HG02840 (cell line): ENCODE data around the gene MICOS13.
A peak's percentile ranks its signal among the peaks of the same experiment; 100 is the strongest.
"Not testable (repeated sequence)": the region's sequence is repeated elsewhere in the genome, so short reads cannot be mapped to it uniquely, and the experiment has no call there.

Experiments
- ATAC-seq: cut with Tn5 transposase; IDR thresholded peaks from one replicate; pipeline ENCODE4 v1.9.1; 2021; ENCODE audit warnings: mild to moderate bottlenecking, moderate library complexity, moderate number of reproducible peaks; ENCODE audit not compliant: unreplicated experiment, low FRiP score

Gene MICOS13

DNA sequence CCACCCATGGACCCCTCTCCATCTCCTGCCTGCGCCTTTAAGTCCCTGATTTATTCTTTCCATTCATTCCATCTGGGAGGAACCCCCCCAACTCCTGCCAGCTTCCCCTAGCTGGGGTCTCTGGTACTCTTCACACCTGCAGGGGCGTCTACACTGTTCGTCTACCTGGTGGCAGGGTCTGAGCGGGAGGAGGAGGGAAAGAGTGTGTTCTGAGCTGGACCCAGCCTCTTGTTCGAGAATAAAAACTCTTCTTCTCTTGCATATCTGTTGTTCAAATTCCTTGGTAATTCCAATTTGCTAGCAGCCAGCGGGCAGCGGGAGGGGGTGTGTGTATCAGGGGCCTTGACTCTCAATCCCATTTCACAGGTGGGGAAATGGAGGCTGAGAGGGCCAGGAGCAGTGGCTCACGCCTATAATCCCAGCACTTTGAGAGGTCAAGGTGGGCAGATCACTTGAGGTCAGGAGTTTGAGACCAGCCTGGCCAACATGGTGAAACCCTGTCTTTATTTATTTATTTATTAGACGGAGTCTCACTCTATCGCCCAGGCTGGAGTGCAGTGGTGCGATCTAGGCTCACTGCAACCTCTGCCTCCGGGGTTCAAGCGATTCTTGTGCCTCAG is 8.1 kb upstream of the MICOS13 start:
- ATAC-seq, result not testable (repeated sequence)

- ATAC-seq, result no peak
Observed at GRCh38 chr19:5687360-5688198, 7.3 kb upstream of the MICOS13 start.

DNA sequence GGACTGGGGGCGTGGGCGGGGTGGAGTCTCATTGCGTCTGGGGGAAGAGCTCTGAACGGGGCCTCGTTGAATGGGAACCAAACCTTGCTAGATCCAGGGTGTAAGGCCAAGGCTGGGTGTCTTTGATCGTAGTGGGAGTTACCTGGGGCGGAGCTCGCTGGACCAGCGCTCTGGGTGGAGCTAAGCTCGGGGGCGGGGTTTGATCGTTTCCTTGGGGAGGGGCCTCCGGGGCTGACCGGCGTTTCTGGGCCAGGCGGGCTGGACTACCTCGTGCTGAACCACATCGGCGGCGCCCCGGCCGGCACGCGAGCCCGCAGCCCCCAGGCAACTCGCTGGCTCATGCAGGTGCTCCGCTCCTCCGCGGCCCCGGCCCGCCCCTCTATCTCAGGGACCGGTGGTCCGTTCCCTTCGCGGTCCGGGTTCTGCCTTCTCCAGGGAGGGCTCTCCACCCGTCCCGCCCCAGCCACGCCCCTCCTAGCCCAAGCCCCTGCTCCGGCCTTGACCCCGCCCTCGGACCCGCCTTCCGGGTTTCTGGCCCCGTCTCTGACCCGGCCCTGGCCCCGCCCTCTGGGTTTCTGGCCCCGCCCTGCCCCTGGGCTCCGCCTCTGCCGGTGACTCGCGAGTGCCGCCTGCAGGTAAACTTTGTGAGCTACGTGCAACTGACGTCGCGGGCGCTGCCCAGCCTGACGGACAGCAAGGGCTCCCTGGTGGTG is 6.5 kb upstream of the MICOS13 start:
- ATAC-seq, result peak; percentile 45

DNA sequence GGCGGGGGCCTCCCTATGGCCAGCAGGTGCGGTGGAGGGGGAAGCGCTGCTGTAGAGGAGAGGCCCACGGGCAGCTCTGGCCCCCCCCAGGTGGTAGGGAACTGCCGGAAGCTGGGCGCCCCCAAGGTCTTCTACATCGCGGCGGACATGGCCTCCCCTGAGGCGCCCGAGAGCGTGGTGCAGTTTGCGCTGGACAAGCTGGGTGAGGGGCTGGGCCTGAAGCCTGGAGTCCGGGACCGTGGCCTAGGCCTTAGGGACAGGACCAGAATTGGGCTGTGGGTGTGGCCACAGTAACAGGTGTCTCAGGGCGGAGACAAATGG is 6.0 kb upstream of the MICOS13 start:
- no peak for ATAC-seq

DNA sequence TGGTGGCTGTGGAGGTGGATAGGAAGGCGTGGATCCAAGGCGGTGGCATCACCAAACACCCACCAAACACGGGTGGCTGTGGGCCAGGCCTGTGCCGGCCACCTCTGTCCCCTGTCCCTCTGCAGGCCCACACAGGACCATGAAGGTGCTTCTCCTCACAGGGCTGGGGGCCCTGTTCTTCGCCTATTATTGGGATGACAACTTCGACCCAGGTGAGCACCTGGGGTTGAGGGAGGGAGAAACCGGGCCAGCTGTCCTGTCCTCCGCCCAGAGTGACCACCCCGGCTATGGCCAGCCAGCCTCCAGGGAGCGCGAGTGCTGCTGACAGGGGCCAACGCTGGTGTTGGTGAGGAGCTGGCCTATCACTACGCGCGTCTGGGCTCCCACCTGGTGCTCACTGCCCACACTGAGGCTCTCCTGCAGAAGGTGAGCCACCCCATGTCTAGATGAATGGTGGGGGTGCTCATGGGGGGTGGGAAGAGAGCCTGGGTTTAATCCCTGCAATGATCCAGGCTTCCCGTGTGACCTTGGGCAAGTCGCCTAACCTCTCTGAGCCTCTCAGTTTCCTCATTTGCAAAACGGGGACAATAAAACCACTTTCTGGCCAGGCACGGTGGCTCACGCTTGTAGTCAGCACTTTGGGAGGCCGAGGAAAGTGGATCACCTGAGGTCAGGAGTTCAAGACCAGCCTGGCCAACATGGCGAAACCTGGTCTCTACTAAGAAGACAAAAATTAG is 4.5 kb upstream of the MICOS13 start:
- ATAC-seq, result no peak

- no peak for ATAC-seq
Observed at GRCh38 chr19:5683177-5683886, 3.0 kb upstream of the MICOS13 start.

- ATAC-seq, result no peak
Observed at GRCh38 chr19:5682107-5682482, 1.8 kb upstream of the MICOS13 start.

DNA sequence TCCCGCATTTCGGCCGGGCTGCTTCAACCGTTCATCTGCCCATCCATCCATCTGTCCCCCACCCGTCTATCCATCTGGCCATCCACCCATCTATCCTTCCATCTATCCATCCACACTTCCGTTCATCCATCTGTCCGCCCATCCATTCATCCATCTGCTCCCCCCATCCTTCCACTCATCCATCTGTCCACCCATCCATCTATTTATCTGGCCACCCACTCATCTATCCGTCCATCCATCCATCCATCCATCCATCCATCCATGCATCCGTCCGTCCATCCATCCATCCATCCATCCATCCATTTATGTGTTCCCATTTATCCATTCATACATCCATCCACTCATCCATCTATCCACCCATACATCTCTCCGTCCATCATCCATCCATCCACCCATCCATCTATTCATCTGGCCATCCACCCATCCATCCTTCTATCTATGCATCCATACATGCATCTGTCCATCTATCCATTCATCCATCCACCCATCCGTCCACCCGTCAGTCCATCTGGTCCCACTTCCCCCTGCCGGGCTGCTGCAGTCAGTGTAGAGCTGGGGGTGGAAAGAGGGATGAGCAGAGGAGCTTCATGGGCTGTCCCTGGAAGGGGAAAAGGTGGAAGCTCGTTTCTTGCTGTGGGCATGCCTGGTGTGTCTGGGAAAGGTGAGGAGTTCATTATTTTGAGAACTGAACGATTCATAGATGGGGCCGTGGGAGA is 1.2 kb upstream of the MICOS13 start:
- no peak for ATAC-seq

GRCh38 chr19:5680084-5680436 is 256 bp downstream of the MICOS13 start:
- ATAC-seq, result peak; percentile 4

DNA sequence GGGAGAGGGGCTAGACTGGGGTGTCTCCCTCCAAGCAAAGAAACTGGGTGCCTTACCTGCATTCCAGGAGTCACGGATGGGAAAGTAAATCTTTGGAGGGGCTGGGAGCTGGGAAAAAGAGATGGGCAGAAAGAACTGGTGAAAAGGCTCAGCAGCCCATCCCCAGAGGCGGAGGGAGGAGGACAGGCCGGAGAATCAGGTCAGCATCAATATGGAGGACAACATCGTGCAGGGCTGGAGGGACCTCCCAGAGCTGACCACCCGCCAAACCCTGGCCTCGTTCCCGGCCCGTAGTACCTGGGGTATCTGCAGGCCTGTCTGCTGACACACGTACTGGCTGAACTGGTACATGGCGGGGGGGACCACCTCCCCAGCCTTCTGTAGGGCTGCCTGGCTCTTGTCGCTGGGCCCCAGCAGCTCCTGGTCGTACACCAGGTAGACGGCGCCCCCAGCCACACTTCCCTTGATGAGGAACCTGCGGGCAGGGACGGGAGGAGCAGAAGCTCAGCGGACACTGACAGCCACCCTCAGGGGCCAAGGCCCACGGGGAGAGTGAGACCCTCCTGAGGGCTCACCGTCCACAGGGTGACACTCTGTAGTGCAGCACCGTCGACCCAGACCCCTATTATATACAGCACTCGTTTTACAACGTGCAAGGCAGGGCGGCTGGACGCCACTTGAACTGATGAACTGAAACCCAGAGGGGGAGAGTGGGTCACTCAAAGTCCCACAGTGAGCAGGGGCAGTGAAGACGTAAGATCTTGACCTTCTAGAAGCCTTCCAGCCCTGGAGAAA is 830 bp downstream of the MICOS13 start:
- ATAC-seq, result no peak

DNA sequence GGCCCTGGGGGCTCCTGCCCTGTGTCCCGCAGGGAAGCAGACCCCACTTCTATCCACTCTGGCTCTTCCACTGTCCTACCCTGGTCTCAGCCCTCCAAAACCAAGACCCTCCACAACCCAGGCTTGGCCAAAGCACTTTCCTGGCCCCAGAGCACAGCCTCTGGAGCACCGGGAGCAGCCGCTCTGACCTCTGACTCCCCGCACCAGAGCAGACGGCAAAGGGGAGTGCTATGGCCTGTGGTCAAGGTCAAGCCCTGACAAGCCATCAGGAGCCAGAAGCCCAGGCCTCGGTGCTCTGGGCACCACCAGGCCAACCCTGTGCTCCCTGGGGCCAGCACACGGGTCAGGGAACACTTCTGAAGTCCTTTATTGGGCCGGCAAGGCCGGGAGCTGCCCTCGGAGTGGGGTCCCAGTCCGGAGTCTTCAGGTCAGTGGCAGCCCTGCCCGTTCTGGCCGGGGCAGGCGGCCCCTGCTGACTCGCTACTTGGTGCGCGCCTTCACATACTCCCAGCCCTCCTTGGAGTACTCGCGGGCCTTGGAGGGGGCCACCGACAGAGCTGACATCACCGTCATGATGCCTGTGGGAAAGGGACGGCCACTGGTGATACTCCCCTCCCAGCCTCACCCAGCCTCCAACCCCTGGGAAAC is 2.1 kb downstream of the MICOS13 start:
- no peak for ATAC-seq

GRCh38 chr19:5677580-5677979 is 2.7 kb downstream of the MICOS13 start:
- no peak for ATAC-seq

DNA sequence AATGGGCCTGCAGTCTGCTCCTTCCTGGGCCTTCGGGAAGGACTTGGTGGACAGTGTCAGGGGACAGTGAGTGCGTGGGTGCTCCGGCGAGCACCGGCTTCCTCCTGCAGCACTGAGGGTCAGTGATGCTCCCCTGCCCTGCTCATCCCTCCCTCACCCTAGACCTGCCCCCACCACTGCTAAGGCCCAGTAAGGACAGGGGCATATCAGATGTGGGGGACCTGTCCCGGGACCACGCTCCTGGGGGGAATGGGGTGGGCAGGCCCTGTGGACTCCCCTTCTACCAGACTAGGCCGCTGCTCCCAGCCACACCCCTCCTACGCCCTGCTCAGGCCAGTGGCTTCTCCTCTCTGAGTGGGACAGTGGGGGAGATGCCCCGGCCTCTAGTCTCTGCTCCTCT is 3.2 kb downstream of the MICOS13 start:
- no peak for ATAC-seq

- ATAC-seq, result no peak
Observed at GRCh38 chr19:5676772-5677105, 3.6 kb downstream of the MICOS13 start.

DNA sequence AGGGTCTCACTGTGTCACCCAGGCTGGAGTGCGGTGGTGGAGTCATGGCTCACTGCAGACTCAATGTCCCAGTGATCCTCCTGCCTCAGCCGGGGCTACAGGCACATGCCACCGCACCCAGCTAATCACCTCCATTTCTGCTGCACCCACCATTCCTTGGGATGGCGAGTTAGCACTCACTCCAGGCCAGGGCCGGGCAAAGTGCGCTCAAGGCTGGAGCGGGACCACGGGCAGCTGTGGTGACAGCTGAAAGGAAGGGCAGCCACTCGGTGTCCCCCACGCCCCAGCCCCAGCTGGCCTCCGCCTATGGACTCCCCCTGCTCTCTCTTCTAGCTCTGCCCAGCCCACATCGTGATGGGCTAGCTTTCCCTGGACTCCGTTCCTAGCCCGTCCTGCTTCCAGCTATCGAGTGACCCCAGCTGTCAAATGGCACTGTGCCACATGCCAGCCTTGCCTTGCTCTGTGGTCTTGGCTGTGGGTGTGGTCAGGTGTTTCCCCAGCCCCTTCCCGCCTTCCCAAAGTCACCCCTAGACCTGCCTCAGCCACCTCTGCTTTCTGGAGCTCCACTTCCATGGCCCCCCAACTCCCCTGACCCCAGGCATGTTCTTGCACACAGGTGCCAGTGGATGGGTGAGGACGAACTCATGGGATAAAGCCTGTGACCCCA is 4.1 kb downstream of the MICOS13 start:
- ATAC-seq, result no peak

GRCh38 chr19:5674714-5675113 is 5.6 kb downstream of the MICOS13 start:
- no peak for ATAC-seq

GRCh38 chr19:5673752-5674151 is 6.6 kb downstream of the MICOS13 start:
- no peak for ATAC-seq
